Stimulated activated CD8-positive, alpha-beta memory T cell treated with anti-CD3 and anti-CD28 coated beads, Interleukin-12 subunit alpha, Interleukin-12 subunit beta, amount 100 ng/mL, for 1 hour (primary cell): ENCODE data around the gene PLEKHM1.
A peak's percentile ranks its signal among the peaks of the same experiment; 100 is the strongest.
"Not testable (repeated sequence)": the region's sequence is repeated elsewhere in the genome, so short reads cannot be mapped to it uniquely, and the experiment has no call there.

ENCODE experiments used
- DNase-seq: peaks from one replicate; pipeline ENCODE4 v3.0.0-alpha.2; 2020; ENCODE audit warnings: low read depth

Gene PLEKHM1

GRCh38 chr17:45441526-45442310 is 48.8 kb downstream of the PLEKHM1 start:
- no peak for DNase-seq

DNA sequence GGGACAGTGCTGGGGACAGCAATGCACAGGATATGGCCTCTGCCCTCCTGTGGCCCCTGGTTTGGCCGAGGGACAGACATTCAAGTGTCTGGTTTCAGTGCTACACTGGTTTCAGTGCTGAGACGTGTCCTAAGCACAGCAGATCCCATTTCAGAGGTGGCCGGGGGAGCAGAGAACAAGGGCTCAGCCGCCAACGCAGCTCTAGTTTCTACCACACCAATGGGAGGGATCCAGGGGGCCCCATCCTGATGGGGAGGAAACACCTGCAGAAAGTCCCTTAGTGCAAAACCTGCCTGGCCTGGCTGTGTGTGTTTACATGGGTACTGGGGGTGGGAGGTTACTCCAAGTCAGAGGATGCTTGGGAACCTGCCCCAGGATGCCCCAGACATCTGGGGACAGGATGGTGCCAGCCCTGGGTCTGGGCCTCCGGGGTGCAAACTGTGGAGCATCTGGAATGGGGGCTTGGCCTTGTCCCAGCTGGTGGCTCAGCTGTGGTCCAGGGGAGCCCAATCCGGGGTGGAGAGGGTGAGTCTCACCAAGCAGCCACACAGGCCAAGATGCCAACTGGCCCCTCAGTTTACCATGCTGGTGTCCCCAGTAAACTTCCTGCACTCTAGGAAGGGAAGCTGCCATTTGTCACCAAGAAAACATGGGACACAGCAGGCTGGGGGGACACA is 49.5 kb downstream of the PLEKHM1 start:
- DNase-seq, result not testable (repeated sequence)

DNA sequence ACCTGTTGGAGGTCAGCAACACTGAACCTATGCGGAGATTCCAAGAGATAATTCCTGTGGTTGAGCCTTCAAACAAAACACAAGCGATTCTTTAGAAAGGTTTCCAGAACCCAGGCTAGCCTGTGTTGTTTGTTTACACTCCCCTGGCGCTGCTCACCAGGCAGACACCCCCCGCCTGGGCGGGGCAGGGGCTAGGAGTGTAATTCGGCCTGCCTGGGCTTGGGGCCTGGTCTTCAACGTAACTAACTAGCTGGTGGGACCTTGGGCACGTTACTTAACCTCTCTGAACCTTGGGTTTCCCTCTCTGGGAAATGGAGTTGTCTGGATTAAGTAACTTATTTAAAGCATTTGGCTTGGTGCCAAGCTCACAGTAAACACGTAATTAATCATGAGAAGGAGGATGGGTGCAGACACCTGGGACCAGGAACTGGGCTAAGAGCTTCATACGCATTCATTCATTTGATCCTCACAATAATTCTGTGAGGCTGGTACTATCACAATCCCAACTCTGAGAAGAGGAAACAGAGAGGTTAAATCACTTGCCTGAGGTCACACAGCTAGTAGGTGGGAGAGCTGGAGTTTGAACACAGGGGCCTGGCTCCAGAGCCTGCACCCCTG is 50.3 kb downstream of the PLEKHM1 start:
- no peak for DNase-seq

- no peak for DNase-seq
These were observed 51.5 kb downstream of the PLEKHM1 start for GRCh38 chr17:45438931-45439610.

- no peak for DNase-seq
These were observed 52.8 kb downstream of the PLEKHM1 start for GRCh38 chr17:45437465-45438283.

GRCh38 chr17:45436625-45437464 is 53.7 kb downstream of the PLEKHM1 start:
- DNase-seq, result no peak

GRCh38 chr17:45436161-45436560 is 54.4 kb downstream of the PLEKHM1 start:
- no peak for DNase-seq

GRCh38 chr17:45435481-45435880 is 55.0 kb downstream of the PLEKHM1 start:
- DNase-seq, result no peak

GRCh38 chr17:45433159-45433535 is 57.4 kb downstream of the PLEKHM1 start:
- no peak for DNase-seq

DNA sequence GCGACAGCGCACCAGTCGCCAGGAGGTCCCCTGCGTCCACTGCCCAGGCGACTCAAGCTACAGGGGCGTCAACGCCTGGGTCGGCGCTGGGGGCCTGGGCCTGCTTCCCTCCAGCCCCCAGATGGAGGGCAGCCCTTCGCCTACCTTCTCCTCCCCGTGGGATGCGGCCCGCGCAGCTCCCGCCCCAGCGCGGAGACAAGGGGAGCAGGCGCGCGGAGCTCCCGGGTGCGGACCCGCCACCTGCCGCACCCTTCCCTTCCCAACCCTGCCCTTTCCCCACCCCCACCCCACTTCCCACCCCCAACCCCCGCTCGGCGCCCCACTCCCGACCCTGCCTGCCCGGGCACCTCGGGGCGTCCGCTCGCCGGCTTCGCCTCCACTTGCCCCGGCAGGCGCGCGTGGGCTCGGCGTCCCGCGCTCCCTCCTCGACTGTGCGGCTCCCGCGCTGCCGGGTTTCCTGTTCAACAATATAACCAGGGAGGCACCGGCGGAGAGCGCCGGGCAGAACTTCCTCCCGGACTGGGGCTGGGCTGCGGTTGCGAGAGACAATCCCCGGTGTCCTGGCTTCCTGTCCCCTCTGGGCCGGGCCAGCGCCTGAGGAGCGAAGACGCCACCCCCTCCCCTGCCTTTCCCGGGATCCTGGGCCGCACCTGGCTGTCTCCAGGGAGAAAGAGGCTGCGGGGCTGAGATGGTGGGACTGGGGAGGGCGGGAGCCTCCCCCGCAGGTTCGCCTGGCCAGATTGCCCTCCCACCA is 57.9 kb downstream of the PLEKHM1 start, which contains the start of gene ARHGAP27:
Gene ARHGAP27 (minus strand): TSS at position 466 of the 754 bp plus-strand sequence. CDS start 2,591 bp downstream, outside the sequence.
- no peak for DNase-seq

- DNase-seq, result peak; percentile 45
These were observed 58.8 kb downstream of the PLEKHM1 start for GRCh38 chr17:45431531-45432404.

DNA sequence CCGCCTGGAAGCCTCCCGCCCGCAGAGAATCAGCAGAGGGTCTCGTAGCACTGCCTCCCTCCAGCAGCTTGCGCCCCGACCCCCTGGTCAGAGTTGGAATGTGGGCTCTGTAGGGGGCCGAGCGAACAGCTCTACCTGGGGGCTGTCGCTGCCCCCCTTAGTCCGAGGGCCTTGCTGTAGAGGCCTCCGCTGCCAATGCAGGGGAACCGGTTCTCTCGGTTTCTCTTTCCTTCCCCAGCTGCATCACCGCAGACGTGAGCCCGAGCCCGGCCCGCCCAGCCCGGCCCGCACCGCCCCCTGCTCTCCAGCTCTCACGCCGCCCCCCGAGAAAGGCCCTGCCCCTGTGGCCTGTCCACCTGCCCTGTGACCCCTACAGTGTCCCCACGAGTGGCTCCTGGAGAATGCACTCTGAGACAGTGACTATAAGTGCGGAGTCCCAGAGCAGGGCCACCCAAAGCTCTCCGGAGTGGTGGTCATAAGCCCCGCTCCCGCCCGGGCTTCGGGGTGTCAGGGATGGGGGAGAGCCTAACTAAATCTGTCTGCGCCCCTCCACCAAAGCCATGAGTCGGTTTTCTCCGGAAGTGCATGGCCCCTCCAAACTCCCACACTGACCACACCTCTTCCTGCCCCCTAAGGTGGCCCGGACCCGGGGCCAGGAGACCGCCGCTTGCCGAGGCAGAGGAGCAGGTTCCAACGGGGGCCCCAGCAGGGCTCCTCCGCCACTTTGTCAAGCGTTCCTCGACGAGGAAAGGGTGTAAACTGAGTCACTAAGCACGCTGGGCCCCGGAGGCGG is 59.6 kb downstream of the PLEKHM1 start:
- no peak for DNase-seq

- no peak for DNase-seq
These were observed 60.3 kb downstream of the PLEKHM1 start for GRCh38 chr17:45430006-45430737.

DNA sequence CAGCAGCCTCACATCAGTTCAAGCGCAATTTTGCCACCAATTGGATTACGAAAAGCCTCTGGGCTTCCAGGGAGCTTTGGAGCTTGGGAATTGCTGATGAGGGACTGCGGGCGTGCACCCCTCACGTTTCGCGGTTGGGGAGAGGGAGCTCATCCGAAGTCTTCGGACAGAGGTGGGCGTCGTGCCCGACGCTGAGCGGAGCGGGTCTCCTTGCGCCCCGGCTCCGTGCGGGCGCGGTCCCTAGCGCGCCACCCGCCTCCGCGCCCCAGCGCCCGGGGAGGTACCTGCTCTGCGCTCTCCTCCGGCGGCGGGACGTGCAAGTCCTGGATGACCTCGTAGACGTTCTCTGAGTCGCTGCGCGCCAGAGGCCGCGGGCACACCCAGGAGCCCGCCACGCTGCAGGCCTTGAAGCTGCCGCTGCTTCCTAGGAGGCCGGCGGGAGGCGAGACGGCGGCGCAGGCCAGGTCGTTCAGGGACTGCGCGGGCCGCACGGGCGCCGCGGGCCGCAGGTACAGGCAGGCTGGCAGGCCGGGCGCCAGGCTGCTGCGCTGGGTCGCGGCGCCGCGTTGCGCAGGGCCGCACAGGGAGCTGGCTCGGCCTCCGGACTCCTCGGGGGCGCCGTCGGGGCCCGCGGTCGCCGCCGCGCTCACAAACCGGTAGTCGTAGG is 61.0 kb downstream of the PLEKHM1 start:
- DNase-seq, result no peak

DNA sequence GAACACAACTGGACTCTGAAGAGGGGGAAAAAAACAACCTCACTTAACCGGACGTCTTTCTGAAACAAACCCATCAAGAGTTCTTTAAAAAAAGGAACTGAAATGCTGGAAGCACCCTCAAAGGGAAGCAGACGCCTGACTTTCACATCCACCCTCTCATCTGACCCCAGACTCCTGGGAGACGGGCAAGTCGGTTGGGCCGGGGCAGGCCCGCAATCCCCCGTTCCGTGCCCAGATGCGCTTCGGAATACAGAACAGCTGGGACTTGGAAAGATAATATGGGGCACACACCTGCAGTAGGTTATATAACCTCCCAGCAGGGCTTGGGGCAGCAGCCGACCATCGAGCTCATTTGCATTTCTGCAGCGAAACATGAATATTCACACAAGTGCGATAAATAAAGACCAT is 61.6 kb downstream of the PLEKHM1 start:
- no peak for DNase-seq

DNA sequence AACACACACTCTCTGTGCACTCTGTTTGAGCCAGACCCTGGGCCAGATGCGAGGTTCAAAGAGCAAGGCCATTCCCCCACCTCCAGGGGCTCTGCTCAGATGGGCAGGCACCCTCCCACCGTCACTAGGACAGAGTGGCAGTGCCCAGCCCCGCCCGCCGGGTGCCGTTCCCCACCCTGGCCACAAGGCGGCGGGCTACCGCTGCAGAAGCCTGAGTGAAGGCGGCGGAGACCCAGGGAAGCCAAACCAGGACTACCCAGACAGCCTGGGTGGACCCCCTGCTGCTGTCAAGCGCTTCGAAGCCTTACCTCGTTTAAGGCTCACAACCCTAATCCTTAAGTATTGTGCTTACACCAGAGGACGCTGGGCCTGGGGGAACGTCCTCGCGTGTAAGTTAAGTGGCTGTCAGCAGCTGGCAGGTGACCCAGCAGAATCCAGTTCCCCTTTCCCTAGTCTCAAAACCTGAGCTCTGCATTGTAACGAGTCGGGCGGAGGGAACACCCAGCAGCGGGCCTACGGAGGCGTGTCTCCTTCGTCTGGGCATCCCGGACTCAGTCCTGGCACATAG is 62.4 kb downstream of the PLEKHM1 start:
- DNase-seq, result peak; percentile 58
